Measurements from ENCODE around the gene OSBPL3.

The OSBPL3 gene

GRCh38 chr7:24756545-24757352 lies 223.2 kb downstream of the OSBPL3 start:
- DNase-seq: no peak

- DNase-seq: no peak
These were observed 224.2 kb downstream of the OSBPL3 start for GRCh38 chr7:24755541-24756407.

GRCh38 chr7:24754906-24755506 lies 225.0 kb downstream of the OSBPL3 start:
- DNase-seq: no peak

GRCh38 chr7:24752073-24752800 lies 227.7 kb downstream of the OSBPL3 start:
- DNase-seq: no peak

- no peak for DNase-seq
These were observed 228.5 kb downstream of the OSBPL3 start for GRCh38 chr7:24751484-24751883.

GRCh38 chr7:24750441-24751055 lies 229.4 kb downstream of the OSBPL3 start:
- no peak for DNase-seq

GRCh38 chr7:24748521-24748920 lies 231.5 kb downstream of the OSBPL3 start:
- no peak for DNase-seq

All from activated CD4-positive, CD25-positive, alpha-beta regulatory T cell (primary cell).